ELF-1 (cell line): ENCODE measurements around the gene OLFML2B.

ENCODE experiments used
- DNase-seq: peaks from one replicate; pipeline ENCODE4 v3.0.0-alpha.2; 2016; ENCODE audit warnings: low read depth, low spot score

The OLFML2B gene

GRCh38 chr1:162006081-162006480 is 17.6 kb downstream of the OLFML2B start:
- DNase-seq, result no peak

- DNase-seq, result peak; percentile 17
These were observed 19.2 kb downstream of the OLFML2B start for GRCh38 chr1:162004441-162004950.

- peak; percentile 86 for DNase-seq
These were observed 19.8 kb downstream of the OLFML2B start for GRCh38 chr1:162003830-162004215.

GRCh38 chr1:162003061-162003829 is 20.4 kb downstream of the OLFML2B start:
- peak; percentile 66 for DNase-seq

GRCh38 chr1:162000053-162000420 is 23.6 kb downstream of the OLFML2B start:
- no peak for DNase-seq

- no peak for DNase-seq
These were observed 24.2 kb downstream of the OLFML2B start for GRCh38 chr1:161999301-162000052.

GRCh38 chr1:161998811-161999210 is 24.9 kb downstream of the OLFML2B start:
- DNase-seq, result peak; percentile 40

GRCh38 chr1:161997152-161997551 is 26.5 kb downstream of the OLFML2B start:
- DNase-seq, result no peak

GRCh38 chr1:161994175-161994668 is 29.4 kb downstream of the OLFML2B start:
- DNase-seq, result no peak

GRCh38 chr1:161993576-161993975 is 30.1 kb downstream of the OLFML2B start:
- DNase-seq, result no peak

GRCh38 chr1:161989786-161990185 is 33.9 kb downstream of the OLFML2B start:
- DNase-seq, result no peak

GRCh38 chr1:161989108-161989507 is 34.6 kb downstream of the OLFML2B start:
- DNase-seq, result peak; percentile 30

GRCh38 chr1:161988413-161988812 is 35.3 kb downstream of the OLFML2B start:
- no peak for DNase-seq

- no peak for DNase-seq
These were observed 35.8 kb downstream of the OLFML2B start for GRCh38 chr1:161987872-161988271.

GRCh38 chr1:161987303-161987702 is 36.4 kb downstream of the OLFML2B start:
- no peak for DNase-seq

GRCh38 chr1:161986328-161986727 is 37.3 kb downstream of the OLFML2B start:
- no peak for DNase-seq

GRCh38 chr1:161985301-161985822 is 38.3 kb downstream of the OLFML2B start:
- DNase-seq, result no peak

GRCh38 chr1:161983725-161984124 is 39.9 kb downstream of the OLFML2B start:
- DNase-seq, result no peak

- no peak for DNase-seq
These were observed 40.8 kb downstream of the OLFML2B start for GRCh38 chr1:161982917-161983316.

GRCh38 chr1:161982507-161982895 is 41.2 kb downstream of the OLFML2B start:
- DNase-seq, result no peak

GRCh38 chr1:161981735-161982506 is 41.7 kb downstream of the OLFML2B start:
- no peak for DNase-seq

GRCh38 chr1:161981126-161981525 is 42.5 kb downstream of the OLFML2B start:
- DNase-seq, result no peak
